HG03575 (cell line): Measurements from ENCODE around the gene HMBS.
"Not testable (repeated sequence)": the region's sequence is repeated elsewhere in the genome, so short reads cannot be mapped to it uniquely, and the experiment has no call there.

Source experiments
- ATAC-seq: cut with Tn5 transposase; IDR thresholded peaks from one replicate; pipeline ENCODE4 v1.9.1; 2021; ENCODE audit not compliant: unreplicated experiment, insufficient number of reproducible peaks, low FRiP score; ENCODE audit errors: extremely low read depth

The HMBS gene

DNA sequence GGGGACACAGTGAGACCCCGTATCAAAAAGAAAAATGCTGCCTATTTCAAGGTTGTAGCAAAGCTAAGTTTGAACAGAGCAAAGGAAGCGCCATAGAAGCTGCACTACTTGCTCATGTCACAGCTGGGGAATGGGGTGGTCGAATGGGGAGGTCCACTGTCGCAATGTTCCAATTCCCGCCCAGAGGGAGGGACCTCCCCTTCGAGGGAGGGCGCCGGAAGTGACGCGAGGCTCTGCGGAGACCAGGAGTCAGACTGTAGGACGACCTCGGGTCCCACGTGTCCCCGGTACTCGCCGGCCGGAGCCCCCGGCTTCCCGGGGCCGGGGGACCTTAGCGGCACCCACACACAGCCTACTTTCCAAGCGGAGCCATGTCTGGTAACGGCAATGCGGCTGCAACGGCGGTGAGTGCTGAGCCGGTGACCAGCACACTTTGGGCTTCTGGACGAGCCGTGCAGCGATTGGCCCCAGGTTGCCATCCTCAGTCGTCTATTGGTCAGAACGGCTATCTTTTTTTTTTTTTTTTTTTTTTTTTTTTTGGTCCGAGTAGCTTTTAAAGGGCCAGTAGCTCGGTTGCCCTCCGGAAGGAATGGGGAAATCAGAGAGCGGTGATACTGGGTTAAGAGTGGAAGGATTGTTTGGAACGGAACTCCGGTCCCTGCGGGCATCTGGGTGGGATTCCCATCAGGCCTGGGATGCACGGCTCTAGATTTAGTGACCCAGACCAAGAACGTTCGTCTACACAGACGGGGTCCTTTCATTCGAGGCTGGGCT lies at the start of gene HMBS:
HMBS (plus strand) TSS at position 219 of the 774 bp plus-strand sequence; CDS start at position 372, 153 bp downstream.
- ATAC-seq, result peak; percentile 50

DNA sequence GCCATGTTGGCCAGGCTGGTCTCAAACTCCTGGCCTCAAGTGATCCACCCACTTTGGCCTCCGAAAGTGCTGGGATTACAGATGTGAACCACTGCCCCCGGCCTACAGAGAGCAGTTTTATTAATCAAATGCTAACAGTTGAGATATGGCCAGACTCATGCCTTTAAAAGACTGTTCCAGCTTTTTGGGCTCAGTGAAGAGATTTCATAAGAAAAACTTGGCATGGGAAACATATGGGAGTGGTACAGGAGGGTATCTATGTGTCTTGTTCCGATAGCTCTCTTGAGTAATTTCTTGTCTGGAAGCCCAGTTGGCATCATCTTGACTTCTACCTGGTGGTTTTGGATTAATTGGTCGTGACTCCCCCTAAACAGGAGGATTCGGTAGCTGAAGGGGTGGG lies 45.8 kb upstream of the HMBS start:
- ATAC-seq, result no peak

DNA sequence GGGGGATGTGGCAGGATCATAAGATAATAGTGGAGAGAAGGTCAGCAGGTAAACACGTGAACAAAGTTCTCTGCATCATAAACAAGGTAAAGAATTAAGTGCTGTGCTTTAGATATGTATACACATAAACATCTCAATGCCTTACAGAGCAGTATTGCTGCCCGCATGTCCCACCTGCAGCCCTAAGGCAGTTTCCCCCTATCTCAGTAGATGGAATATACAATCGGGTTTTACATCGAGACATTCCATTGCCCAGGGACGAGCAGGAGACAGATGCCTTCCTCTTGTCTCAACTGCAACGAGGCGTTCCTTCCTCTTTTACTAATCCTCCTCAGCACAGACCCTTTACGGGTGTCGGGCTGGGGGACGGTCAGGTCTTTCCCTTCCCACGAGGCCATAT lies 45.2 kb upstream of the HMBS start:
- not testable (repeated sequence) for ATAC-seq

DNA sequence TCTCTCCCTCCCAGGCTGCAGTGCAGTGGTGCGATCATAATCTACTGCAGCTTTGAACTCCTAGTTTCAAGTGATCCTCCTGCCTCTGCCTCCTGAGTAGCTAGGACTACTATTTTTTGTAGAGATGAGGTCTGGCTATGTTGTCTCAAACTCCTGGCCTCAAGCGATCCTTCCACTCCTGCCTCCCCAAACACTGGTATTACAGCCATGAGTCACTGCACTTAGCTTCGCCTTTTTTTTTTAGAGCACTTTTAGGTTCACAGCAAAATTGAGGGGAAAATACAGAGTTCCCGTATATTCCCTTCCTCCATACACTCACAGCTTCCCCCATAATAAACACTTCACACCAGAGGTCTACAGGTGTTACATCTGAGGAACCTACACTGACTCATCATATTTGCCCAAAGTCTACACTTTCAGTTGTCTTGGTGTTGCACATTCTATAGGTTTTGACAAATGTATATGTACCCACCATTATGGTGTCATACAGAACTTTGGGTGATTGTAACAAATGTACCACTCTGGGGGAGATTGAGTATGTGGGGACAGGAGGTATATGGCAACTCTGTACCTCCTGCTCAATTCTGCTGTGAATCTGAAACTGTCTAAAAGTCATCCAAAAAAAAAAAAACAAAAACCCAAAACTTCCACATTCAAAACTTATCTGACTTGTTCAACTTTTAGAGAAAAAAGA lies 42.7 kb upstream of the HMBS start:
- no peak for ATAC-seq

DNA sequence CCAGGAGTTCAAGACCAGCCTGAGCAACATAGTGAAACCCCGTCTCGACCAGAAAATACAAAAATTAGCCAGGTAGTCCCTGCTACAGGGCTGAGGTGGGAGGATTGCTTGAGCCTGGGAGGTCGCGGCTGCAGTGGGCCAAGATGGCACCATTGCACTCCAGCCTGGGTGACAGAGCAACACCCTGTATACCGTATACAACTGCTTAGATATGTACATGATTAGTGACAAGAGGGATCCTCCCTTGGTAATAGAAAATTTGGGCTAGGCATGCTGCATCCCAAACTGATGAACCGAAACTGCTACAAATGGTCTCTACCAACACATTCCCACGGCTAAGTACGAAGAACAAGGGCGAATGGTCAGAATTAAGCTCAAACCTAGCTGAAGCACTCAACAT lies 41.8 kb upstream of the HMBS start:
- ATAC-seq, result no peak

DNA sequence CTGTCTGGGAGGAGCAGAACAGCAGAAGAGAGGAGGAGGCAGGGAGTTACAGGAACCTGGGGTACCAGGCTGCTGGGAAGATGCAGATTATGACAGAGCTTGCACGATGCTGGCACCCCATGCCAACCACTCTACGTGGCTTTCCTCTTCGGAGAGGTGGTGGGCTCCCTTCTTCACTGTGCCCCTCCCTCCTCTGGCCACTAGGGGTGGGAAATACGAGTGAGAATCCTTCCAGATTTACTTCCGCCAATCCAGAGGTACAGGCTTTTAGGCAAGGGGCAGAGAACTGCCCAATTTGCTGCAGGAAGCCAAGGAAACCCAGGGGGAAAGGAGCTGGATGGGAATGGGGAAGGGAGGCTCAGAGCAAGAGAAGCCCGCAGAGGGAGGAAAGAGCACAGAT lies 40.0 kb upstream of the HMBS start:
- no peak for ATAC-seq

DNA sequence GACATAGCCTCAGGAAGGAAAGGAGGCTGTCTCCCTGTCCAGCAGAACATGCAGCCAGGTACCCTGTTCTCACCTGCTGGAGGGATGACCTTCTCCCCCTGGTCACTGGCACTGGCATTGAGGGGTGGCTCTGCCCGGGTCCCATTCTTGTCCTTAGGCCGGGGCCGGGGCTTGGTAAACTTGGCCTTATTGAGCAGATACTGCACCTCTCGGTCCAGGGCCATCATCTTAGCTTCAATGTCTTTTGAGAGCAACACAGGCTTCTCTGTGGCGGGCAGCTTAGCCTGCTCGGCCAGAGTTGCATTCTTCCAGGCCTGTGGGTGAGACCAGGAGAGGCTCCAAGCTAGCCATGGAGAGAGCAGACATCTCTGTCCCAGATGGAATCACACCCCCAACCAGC lies 38.2 kb upstream of the HMBS start:
- no peak for ATAC-seq

DNA sequence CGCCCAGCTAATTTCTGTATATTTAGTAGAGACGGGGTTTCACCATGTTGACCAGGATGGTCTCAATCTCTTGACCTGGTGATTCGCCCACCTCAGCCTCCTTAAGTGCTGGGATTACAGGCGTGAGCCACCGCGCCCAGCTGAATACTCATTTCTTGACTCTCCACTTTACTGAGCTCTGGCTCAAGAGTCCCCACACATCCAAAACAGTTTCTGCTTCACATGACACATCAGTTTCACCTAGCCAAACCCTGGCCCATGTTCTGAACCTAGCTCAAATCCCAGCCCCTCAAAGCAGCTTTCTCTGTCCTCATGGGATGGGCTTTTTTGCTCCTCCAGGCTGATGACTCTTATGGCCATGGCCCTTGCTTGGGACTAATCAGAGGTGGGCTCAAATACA lies 37.5 kb upstream of the HMBS start:
- ATAC-seq, result no peak

DNA sequence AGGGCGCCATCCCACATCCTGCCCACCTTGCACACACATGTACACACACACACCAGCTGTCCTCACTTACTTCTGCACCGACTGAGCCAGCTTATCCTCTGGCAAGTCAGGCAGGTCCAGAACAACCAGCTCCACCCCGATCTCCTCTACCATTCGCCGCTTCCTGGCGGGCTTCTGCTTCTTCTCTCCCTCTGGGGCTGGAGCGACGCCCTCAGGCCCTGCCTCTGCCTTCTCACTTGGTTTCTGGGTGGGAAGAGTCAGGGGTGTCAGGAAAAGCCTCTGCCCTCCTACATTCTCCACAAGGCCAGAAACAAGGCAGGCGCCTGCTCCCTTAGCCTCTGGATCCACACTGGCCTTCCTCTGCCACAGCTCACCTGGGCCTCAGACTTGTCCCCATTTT lies 36.0 kb upstream of the HMBS start:
- no peak for ATAC-seq

DNA sequence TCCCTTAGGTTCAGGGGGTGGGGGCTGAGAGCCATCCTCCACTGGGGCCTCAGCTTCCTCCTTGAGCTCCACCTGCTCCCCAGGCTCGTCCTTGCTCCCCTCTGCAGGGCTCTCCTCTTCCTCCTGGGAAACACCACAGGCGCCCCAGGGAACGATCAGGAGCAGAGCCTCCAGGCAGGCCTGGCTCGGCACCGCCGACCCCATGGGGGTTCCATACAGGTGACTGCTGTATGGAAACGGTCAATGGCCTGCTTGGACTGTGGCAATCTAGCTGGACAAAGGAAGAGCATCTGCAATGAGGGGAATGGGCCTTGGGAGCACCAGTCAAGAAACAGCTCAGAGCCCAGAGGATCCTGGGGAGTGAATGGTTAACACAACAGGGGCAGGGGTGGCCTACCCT lies 35.6 kb upstream of the HMBS start:
- no peak for ATAC-seq

DNA sequence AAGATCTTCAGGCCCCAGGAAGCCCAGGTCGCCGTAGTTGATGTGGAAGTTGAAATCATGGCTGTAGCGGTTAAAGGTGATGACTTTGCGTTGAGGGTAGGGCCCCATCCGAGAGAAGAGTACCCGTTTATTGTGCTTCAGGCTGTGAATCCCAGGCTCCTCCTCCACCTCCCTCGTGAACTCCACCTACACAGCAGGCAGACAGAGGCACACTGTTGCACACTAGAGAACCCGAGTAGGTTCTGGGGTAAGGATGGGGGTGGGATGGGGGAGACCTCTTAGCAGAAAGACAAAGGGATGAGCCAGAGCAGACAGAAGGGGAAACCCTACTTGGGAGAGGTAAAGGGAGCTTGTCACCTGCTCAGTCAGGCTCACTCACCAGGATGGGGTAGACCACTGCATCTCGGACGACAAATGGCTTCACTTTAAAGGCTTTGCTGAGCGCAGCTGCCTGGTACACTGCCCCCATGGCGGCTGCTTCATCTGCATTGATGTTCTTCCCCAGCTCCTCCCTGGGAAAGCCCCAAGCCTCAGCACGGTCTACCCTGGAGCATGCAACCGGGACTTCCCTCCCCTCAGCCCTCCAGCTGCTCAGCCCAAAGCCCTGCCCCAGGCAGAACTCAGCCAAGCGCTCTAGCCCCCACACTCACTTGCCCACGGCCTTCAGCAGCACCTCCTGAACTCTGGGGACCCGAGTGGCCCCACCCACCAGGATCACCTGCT lies 33.1 kb upstream of the HMBS start:
- no peak for ATAC-seq

DNA sequence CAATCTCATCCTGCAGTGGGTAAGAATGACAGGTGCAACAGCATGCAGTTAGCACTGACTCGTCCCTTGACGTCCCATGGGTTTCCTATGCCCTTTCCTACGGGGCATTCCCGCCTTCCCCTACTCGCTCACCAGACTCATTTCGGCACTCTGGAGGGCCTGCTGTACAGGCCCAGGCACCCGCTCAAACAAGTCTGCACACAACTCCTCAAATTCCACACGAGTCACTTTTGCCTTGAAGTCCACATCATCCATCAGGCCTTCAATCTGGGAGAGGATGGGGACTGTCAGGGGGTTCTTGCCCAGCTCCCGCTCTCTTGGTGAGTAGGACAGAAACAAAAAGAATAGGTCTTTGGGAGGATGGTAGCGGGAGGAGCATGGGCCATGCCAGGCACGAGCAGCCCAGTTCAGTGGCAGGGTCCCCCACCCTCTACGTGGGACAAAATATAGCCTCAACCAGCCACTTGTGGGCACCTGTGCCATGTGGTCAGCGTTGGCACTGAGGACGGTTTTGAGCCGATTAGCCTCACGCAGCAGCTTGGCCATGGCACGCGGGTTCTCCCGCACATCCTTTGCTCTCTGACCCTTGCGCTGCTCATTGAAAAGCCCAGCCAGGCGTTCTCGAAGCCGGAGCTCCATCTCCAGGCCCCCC lies 32.4 kb upstream of the HMBS start:
- ATAC-seq, result no peak

DNA sequence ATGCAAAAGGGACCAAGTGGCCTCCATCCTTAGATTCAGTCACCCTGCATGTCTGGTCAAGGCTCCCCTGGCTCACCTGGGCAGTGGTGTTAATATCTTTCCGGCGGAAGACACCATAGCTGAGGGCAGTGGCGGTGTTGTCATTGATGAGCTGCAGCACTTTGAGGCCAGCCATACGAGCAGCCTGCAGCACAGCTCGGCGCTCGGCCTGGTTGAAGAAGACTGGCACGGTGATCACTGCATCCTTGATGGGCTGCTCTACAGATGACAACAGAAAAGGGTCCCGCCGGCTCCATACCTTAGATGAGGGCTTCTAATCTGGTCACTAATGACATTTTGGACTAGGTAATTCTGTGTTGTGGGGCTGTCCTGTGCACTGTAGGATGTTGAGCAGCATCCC lies 30.3 kb upstream of the HMBS start:
- no peak for ATAC-seq

DNA sequence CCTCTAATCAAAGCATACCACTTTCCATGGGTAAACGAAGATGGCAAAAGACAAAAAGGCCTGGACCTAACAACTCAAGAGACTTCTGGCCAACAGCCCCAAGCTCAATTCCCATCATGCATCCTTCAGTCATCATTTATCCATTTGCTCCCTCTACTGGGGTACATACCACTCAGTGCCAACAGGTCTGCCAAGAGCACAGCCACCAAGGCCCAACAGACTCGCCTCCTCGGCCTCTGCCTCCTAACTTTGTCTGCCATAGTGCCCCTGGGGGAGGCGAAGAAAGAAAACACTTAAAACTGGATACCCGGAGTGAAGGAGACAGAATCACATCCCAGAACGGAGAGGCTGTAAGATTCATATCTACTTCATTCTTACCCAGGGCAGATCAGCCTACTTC lies 28.8 kb upstream of the HMBS start:
- no peak for ATAC-seq

DNA sequence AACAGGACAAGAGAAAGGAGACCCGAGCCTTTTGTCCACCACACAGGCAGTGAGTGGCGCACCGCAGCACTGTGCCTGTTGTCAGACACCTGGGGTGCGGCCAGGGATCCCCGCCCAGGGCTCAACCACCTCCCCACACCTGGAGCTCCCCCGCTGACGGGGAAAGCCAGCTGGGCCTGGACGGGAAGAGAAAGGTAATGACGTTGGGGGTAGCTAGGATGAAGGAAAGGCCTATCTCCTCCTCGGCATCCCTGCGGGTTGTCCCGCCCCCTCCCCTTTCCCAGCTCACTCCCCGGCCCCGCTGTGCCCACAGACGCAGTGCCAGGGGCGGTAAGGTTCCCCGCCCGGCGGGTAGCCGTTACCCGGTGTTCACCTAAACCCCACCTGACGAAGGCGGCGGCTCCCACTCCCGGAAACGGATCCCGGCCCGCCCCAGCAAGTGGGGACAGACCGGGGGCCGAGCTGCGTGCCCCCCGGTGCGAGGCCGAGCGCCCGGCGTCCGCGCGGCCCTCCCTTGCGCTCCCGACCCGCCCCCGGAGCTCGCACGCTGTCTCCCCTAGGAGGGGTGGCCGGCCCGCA lies 28.2 kb upstream of the HMBS start:
- no peak for ATAC-seq

DNA sequence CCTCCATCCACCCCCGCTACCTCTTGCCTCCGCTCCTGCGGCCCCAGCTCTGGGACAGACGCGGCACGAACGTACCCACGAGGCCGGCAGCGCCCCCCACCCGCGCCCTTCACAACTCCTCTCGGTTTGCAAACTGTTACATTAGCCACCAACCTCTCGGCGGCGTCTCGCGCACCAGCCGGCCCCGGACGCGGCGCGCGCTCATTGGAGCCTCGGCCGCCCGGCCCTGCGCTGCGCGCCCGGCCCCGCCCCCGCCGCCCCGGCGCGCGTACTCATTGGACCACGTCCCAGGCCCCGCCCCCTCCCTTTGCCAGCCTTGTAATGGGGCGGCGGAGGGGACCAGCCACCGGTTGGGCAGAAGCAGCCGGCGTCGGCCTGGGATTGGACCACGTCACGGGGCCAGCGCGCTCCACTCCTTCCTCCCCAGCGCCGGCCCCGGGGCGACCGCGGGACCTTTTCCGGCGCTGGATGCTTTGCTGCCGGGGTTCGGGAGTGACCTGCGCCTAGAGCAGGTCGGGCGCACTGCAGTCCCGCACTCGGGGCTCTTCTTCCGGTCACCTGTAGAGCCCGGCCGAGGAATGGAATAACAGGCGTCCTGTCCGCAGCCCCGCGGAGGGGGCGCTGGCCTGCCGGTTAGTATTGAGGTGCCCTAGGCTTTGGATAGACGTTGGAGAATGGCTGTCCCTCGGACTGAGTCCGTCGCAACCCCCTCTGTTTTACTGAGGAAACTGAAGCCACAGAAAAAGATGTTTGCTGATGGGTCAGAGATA lies 27.5 kb upstream of the HMBS start, which contains the start of gene HYOU1:
HYOU1 (minus strand) TSS at position 206 of the 770 bp plus-strand sequence. CDS start 1,045 bp downstream, outside the sequence.
- ATAC-seq, result peak; percentile 42

DNA sequence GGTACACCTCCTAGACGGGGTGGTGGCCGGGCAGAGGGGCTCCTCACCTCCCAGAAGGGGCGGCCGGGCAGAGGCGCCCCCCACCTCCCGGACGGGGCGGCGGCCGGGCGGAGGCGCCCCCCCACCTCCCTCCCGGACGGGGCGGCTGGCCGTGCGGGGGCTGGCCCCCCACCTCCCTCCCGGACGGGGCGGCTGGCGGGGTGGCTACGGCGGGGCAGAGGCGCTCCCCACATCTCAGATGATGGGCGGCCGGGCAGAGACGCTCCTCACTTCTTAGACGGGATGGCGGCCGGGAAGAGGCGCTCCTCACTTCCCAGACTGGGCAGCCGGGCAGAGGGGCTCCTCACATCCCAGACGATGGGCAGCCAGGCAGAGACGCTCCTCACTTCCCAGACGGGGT lies 25.6 kb upstream of the HMBS start:
- ATAC-seq, result not testable (repeated sequence)

DNA sequence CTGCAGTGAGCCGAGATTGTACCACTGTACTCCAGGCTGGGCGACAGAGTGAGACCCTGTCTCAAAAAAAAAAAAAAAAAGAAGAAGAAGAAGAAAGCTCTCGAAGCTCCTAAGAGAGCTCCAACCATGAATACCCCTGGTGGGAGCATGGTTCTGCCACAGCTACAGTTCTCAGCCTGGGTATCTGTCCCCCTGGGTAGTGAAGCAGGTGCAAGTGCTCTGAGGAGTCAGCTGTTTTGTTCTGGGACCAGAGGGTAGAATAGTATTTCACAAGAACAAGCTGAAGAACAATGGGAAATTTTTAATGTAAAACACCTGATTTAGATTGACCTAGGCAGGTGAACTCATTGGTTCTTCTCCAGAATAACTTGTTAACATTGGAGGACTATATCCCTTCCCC lies 23.4 kb upstream of the HMBS start:
- no peak for ATAC-seq
